ENCODE data around the gene PDE9A.

Gene PDE9A

GRCh38 chr21:42766739-42767560, 113.5 kb downstream of the PDE9A start:
- FAIRE-seq (no peak), DNase-seq (ENCODE audit: insufficient read length, low spot score) (no peak)

- DNase-seq (ENCODE audit: insufficient read length, low spot score) (no peak), FAIRE-seq (no peak)
Measured at GRCh38 chr21:42767561-42767835, 114.1 kb downstream of the PDE9A start.

- FAIRE-seq (no peak), DNase-seq (ENCODE audit: insufficient read length, low spot score) (no peak)
Measured at GRCh38 chr21:42768324-42769121, 115.1 kb downstream of the PDE9A start.

GRCh38 chr21:42769183-42769819, 115.9 kb downstream of the PDE9A start:
- DNase-seq (ENCODE audit: insufficient read length, low spot score) (no peak), FAIRE-seq (peak; percentile 91)

GRCh38 chr21:42769820-42770716, 116.6 kb downstream of the PDE9A start:
- no peak for FAIRE-seq

GRCh38 chr21:42770717-42771502, 117.5 kb downstream of the PDE9A start:
- no peak for DNase-seq (ENCODE audit: insufficient read length, low spot score)

More at GRCh38 chr21:42769820-42770716, 116.6 kb downstream of the PDE9A start:
- no peak for DNase-seq (ENCODE audit: insufficient read length, low spot score)

GRCh38 chr21:42771503-42771805, 118.0 kb downstream of the PDE9A start:
- FAIRE-seq, result no peak

More at GRCh38 chr21:42770717-42771502, 117.5 kb downstream of the PDE9A start:
- FAIRE-seq, result no peak

GRCh38 chr21:42775123-42775522, 121.7 kb downstream of the PDE9A start:
- FAIRE-seq, result no peak

More at GRCh38 chr21:42771503-42771805, 118.0 kb downstream of the PDE9A start:
- DNase-seq (ENCODE audit: insufficient read length, low spot score), result no peak

GRCh38 chr21:42775891-42776290, 122.5 kb downstream of the PDE9A start:
- no peak for DNase-seq (ENCODE audit: insufficient read length, low spot score)
- no peak for FAIRE-seq

More at GRCh38 chr21:42775123-42775522, 121.7 kb downstream of the PDE9A start:
- DNase-seq (ENCODE audit: insufficient read length, low spot score), result no peak

GRCh38 chr21:42777064-42777756, 123.8 kb downstream of the PDE9A start:
- no peak for DNase-seq (ENCODE audit: insufficient read length, low spot score)
- no peak for FAIRE-seq

- FAIRE-seq, result no peak
- DNase-seq (ENCODE audit: insufficient read length, low spot score), result no peak
Measured at GRCh38 chr21:42777757-42778344, 124.4 kb downstream of the PDE9A start.

GRCh38 chr21:42779431-42779861, 126.0 kb downstream of the PDE9A start:
- no peak for FAIRE-seq
- DNase-seq (ENCODE audit: insufficient read length, low spot score), result no peak

- FAIRE-seq, result no peak
- DNase-seq (ENCODE audit: insufficient read length, low spot score), result no peak
Measured at GRCh38 chr21:42780617-42781016, 127.2 kb downstream of the PDE9A start.

GRCh38 chr21:42781150-42781970, 127.9 kb downstream of the PDE9A start:
- DNase-seq (ENCODE audit: insufficient read length, low spot score) (no peak), FAIRE-seq (no peak)

- FAIRE-seq, result no peak
- no peak for DNase-seq (ENCODE audit: insufficient read length, low spot score)
Measured at GRCh38 chr21:42781971-42782722, 128.7 kb downstream of the PDE9A start.

- FAIRE-seq, result no peak
- DNase-seq (ENCODE audit: insufficient read length, low spot score), result no peak
Measured at GRCh38 chr21:42782723-42783242, 129.4 kb downstream of the PDE9A start.

GRCh38 chr21:42784276-42784675, 130.9 kb downstream of the PDE9A start:
- DNase-seq (ENCODE audit: insufficient read length, low spot score), result no peak
- no peak for FAIRE-seq
